Measurements from ENCODE around the gene PRKN.
"Not testable (repeated sequence)": the region's sequence is repeated elsewhere in the genome, so short reads cannot be mapped to it uniquely, and the experiment has no call there.

PRKN gene

GRCh38 chr6:161826512-161826911 lies 901.1 kb downstream of the PRKN start:
- DNase-seq: no peak
- Histone ChIP-seq H3K36me3 (ENCODE audit: control insufficient read depth in 1 of 2, insufficient read depth in 2 of 2, low read depth in 1 of 2, low read length in 2 of 2) (no peaks in the 10 kb centered on the region), H2AK5ac (ENCODE audit: low read length, severe bottlenecking) (no peak overlapping the region), H2BK15ac (ENCODE audit: low read depth, poor library complexity, severe bottlenecking) (no peak overlapping the region), H2BK120ac (ENCODE audit: low read depth, low read length) (no peak overlapping the region), H3K27me3 (ENCODE audit: control insufficient read depth in 1 of 2, insufficient read depth in 1 of 2, low read length in 2 of 2) (no peaks in the 10 kb centered on the region), H3K23ac (ENCODE audit: low read length in 2 of 2) (no peak overlapping the region), H3K14ac (ENCODE audit: low read length in 2 of 2) (no peak overlapping the region), H2BK12ac (ENCODE audit: low read length in 2 of 2) (no peak overlapping the region), H3K4me2 (ENCODE audit: low read length, poor library complexity, severe bottlenecking) (no peak overlapping the region), H3K4me1 (ENCODE audit: control insufficient read depth, insufficient read depth, low read depth, low read length) (peaks cover 3% of the 10 kb centered on the region), H4K91ac (ENCODE audit: low read length) (no peak overlapping the region), H4K8ac (ENCODE audit: low read length) (no peak overlapping the region), H3K4me3 (ENCODE audit: insufficient read depth in 1 of 2, low read depth in 1 of 2, low read length in 2 of 2) (no peak overlapping the region), H3K9ac (ENCODE audit: low read length) (no peak overlapping the region), H3K4ac (ENCODE audit: low read depth in 1 of 2, low read length in 2 of 2) (no peak overlapping the region), H3K9me3 (ENCODE audit: control insufficient read depth, low read length) (no peaks in the 10 kb centered on the region), H3K79me1 (replicated peaks; ENCODE audit: low read length, poor library complexity, severe bottlenecking) (no peaks in the 10 kb centered on the region), H3K18ac (ENCODE audit: low read depth in 1 of 2, low read length in 2 of 2) (no peak overlapping the region), H2AFZ (ENCODE audit: low read depth, low read length) (no peak overlapping the region), H2BK5ac (ENCODE audit: low read depth, low read length, poor library complexity, severe bottlenecking) (no peak overlapping the region), H3K27ac (ENCODE audit: low read length, poor library complexity, severe bottlenecking) (no peak overlapping the region)
- WGBS: 90% methylated on average over 5 of the region's 6 CpGs

GRCh38 chr6:161822204-161822603 lies 905.4 kb downstream of the PRKN start:
- not testable (repeated sequence) for H2BK120ac ChIP-seq (ENCODE audit: low read depth, low read length); H3K23ac ChIP-seq (ENCODE audit: low read length in 2 of 2); H2AFZ ChIP-seq (ENCODE audit: low read depth, low read length); H2BK12ac ChIP-seq (ENCODE audit: low read length in 2 of 2); H3K9ac ChIP-seq (ENCODE audit: low read length); H2BK5ac ChIP-seq (ENCODE audit: low read depth, low read length, poor library complexity, severe bottlenecking); H3K79me1 ChIP-seq (replicated peaks; ENCODE audit: low read length, poor library complexity, severe bottlenecking); H4K8ac ChIP-seq (ENCODE audit: low read length); DNase-seq; H3K36me3 ChIP-seq (ENCODE audit: control insufficient read depth in 1 of 2, insufficient read depth in 2 of 2, low read depth in 1 of 2, low read length in 2 of 2); H3K4me3 ChIP-seq (ENCODE audit: insufficient read depth in 1 of 2, low read depth in 1 of 2, low read length in 2 of 2); H3K4me1 ChIP-seq (ENCODE audit: control insufficient read depth, insufficient read depth, low read depth, low read length); H3K4ac ChIP-seq (ENCODE audit: low read depth in 1 of 2, low read length in 2 of 2); H3K9me3 ChIP-seq (ENCODE audit: control insufficient read depth, low read length); H3K27ac ChIP-seq (ENCODE audit: low read length, poor library complexity, severe bottlenecking); H3K18ac ChIP-seq (ENCODE audit: low read depth in 1 of 2, low read length in 2 of 2); H2AK5ac ChIP-seq (ENCODE audit: low read length, severe bottlenecking); H4K91ac ChIP-seq (ENCODE audit: low read length); H3K27me3 ChIP-seq (ENCODE audit: control insufficient read depth in 1 of 2, insufficient read depth in 1 of 2, low read length in 2 of 2); H2BK15ac ChIP-seq (ENCODE audit: low read depth, poor library complexity, severe bottlenecking); H3K14ac ChIP-seq (ENCODE audit: low read length in 2 of 2); H3K4me2 ChIP-seq (ENCODE audit: low read length, poor library complexity, severe bottlenecking)
- WGBS: 99% methylated on average over 9 of the region's 9 CpGs

- Histone ChIP-seq H3K4me2 (ENCODE audit: low read length, poor library complexity, severe bottlenecking) (no peak overlapping the region), H2BK120ac (ENCODE audit: low read depth, low read length) (no peak overlapping the region), H2AFZ (ENCODE audit: low read depth, low read length) (no peak overlapping the region), H3K18ac (ENCODE audit: low read depth in 1 of 2, low read length in 2 of 2) (no peak overlapping the region), H2BK15ac (ENCODE audit: low read depth, poor library complexity, severe bottlenecking) (no peak overlapping the region), H3K36me3 (ENCODE audit: control insufficient read depth in 1 of 2, insufficient read depth in 2 of 2, low read depth in 1 of 2, low read length in 2 of 2) (no peaks in the 10 kb centered on the region), H4K8ac (ENCODE audit: low read length) (no peak overlapping the region), H2BK5ac (ENCODE audit: low read depth, low read length, poor library complexity, severe bottlenecking) (no peak overlapping the region), H3K4me3 (ENCODE audit: insufficient read depth in 1 of 2, low read depth in 1 of 2, low read length in 2 of 2) (no peak overlapping the region), H2AK5ac (ENCODE audit: low read length, severe bottlenecking) (no peak overlapping the region), H3K4ac (ENCODE audit: low read depth in 1 of 2, low read length in 2 of 2) (no peak overlapping the region), H2BK12ac (ENCODE audit: low read length in 2 of 2) (no peak overlapping the region), H3K14ac (ENCODE audit: low read length in 2 of 2) (no peak overlapping the region), H4K91ac (ENCODE audit: low read length) (no peak overlapping the region), H3K79me1 (replicated peaks; ENCODE audit: low read length, poor library complexity, severe bottlenecking) (no peaks in the 10 kb centered on the region), H3K23ac (ENCODE audit: low read length in 2 of 2) (no peak overlapping the region), H3K27me3 (ENCODE audit: control insufficient read depth in 1 of 2, insufficient read depth in 1 of 2, low read length in 2 of 2) (no peaks in the 10 kb centered on the region), H3K9me3 (ENCODE audit: control insufficient read depth, low read length) (peaks cover 6% of the 10 kb centered on the region), H3K9ac (ENCODE audit: low read length) (no peak overlapping the region), H3K27ac (ENCODE audit: low read length, poor library complexity, severe bottlenecking) (no peak overlapping the region), H3K4me1 (ENCODE audit: control insufficient read depth, insufficient read depth, low read depth, low read length) (peaks cover 2% of the 10 kb centered on the region)
- 75% methylated on average over 2 of the region's 4 CpGs for WGBS
- DNase-seq: no peak
Measured at GRCh38 chr6:161817881-161818280, 909.7 kb downstream of the PRKN start.

- H3K23ac ChIP-seq (ENCODE audit: low read length in 2 of 2): no peak overlapping the region
- H2BK5ac ChIP-seq (ENCODE audit: low read depth, low read length, poor library complexity, severe bottlenecking): no peak overlapping the region
- peaks cover 10% of the 10 kb centered on the region for H3K9me3 ChIP-seq (ENCODE audit: control insufficient read depth, low read length)
- DNase-seq: no peak
- no peak overlapping the region for H3K14ac ChIP-seq (ENCODE audit: low read length in 2 of 2)
- H3K9ac ChIP-seq (ENCODE audit: low read length): no peak overlapping the region
- no peak overlapping the region for H3K27ac ChIP-seq (ENCODE audit: low read length, poor library complexity, severe bottlenecking)
- no peak overlapping the region for H3K18ac ChIP-seq (ENCODE audit: low read depth in 1 of 2, low read length in 2 of 2)
- H2AK5ac ChIP-seq (ENCODE audit: low read length, severe bottlenecking): no peak overlapping the region
- no peaks in the 10 kb centered on the region for H3K27me3 ChIP-seq (ENCODE audit: control insufficient read depth in 1 of 2, insufficient read depth in 1 of 2, low read length in 2 of 2)
- H2AFZ ChIP-seq (ENCODE audit: low read depth, low read length): no peak overlapping the region
- 50% methylated on average over 2 of the region's 4 CpGs for WGBS
- no peaks in the 10 kb centered on the region for H3K79me1 ChIP-seq (replicated peaks; ENCODE audit: low read length, poor library complexity, severe bottlenecking)
- H4K8ac ChIP-seq (ENCODE audit: low read length): no peak overlapping the region
- no peak overlapping the region for H2BK12ac ChIP-seq (ENCODE audit: low read length in 2 of 2)
- H4K91ac ChIP-seq (ENCODE audit: low read length): no peak overlapping the region
- H3K4me1 ChIP-seq (ENCODE audit: control insufficient read depth, insufficient read depth, low read depth, low read length): peaks cover 2% of the 10 kb centered on the region
- no peak overlapping the region for H3K4ac ChIP-seq (ENCODE audit: low read depth in 1 of 2, low read length in 2 of 2)
- H2BK15ac ChIP-seq (ENCODE audit: low read depth, poor library complexity, severe bottlenecking): no peak overlapping the region
- H2BK120ac ChIP-seq (ENCODE audit: low read depth, low read length): no peak overlapping the region
- H3K4me3 ChIP-seq (ENCODE audit: insufficient read depth in 1 of 2, low read depth in 1 of 2, low read length in 2 of 2): no peak overlapping the region
- no peak overlapping the region for H3K4me2 ChIP-seq (ENCODE audit: low read length, poor library complexity, severe bottlenecking)
- no peaks in the 10 kb centered on the region for H3K36me3 ChIP-seq (ENCODE audit: control insufficient read depth in 1 of 2, insufficient read depth in 2 of 2, low read depth in 1 of 2, low read length in 2 of 2)
Measured at GRCh38 chr6:161815965-161816364, 911.6 kb downstream of the PRKN start.
